ENCODE results near the gene KRTAP1-1.
"Not testable (repeated sequence)": the region's sequence is repeated elsewhere in the genome, so short reads cannot be mapped to it uniquely, and the experiment has no call there.

KRTAP1-1 gene

DNA sequence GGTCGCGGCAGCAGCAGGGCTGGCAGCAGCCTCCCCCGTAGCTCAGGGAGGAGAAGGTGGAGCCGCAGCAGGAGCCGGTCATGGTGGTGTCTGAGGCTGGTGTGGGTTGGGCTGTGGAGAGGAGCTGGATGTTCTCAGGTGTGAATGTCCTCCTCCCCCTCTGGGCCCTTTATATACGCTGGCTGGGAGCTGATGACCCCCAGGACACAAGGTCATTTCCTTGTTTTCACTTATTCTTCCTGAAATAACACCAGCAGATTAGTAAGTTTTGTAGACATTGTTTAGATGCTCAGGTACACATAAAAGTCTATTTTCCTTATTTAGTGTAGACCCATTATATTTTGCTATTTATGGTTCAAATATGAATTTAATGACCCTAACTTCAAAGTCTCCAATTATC lies 13.9 kb upstream of the KRTAP1-1 start, which contains the start of gene KRTAP2-2:
TSS of gene KRTAP2-2 (minus strand) at position 101 of the 400 bp plus-strand sequence. CDS start at position 82, 19 bp downstream.
- not testable (repeated sequence) for DNase-seq (ENCODE audit: low read depth in 2 of 2)

DNA sequence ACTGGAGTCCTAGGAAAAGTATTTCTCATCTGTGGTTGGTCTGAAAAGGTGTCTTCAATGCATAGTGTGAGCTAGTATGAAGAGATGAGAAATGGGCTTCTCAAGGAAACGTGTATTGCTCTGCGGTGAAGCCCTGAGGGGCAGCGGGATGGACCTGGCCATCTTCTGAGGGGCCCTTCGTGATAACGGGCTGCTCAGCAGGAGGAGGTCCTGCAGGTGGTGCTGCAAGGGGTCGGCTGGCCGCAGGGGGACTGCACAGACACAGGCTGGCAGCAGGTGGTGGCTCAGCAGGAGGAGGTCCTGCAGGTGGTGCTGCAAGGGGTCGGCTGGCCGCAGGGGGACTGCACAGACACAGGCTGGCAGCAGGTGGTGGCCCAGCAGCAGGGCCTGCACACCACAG lies 13.3 kb upstream of the KRTAP1-1 start:
- not testable (repeated sequence) for DNase-seq (ENCODE audit: low read depth in 2 of 2)

DNA sequence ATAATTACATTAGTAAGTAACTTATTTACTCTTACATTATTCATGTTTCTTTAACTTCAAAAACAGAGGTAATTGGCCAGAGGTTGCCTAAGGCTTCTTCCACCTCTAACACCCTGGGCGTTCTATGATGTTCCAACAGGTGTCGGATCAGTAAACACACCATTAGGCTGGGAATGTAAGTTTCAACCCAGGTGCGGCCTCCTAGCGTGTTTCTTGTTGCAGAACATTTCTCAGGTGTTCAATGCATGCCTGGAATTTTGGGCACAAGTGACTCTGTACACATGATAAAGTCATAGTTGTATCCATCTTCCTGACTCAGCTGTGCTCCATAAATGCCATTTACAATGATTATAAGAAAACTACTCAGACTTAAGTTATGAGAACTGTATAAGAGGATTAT lies 12.8 kb upstream of the KRTAP1-1 start:
- no peak for DNase-seq (ENCODE audit: low read depth in 2 of 2)

DNA sequence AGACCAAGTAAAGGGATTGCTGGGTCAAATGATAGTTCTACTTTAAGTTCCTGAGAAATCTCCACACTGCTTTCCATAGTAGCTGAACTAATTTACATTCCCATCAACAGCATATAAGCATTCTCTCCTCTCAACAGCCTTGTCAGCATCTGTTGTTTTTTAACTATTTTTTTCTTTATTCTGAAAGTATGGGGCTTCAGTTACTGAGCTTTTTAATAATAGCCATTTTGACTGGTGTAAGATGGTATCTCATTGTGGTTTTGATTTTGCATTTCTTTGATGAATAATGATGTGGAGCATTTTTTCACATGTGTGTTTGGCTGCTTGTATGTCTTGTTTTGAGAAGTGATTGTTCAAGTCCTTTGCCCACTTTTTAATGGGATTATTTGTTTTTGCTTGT lies 11.3 kb upstream of the KRTAP1-1 start:
- DNase-seq (ENCODE audit: low read depth in 2 of 2) = no peak

DNA sequence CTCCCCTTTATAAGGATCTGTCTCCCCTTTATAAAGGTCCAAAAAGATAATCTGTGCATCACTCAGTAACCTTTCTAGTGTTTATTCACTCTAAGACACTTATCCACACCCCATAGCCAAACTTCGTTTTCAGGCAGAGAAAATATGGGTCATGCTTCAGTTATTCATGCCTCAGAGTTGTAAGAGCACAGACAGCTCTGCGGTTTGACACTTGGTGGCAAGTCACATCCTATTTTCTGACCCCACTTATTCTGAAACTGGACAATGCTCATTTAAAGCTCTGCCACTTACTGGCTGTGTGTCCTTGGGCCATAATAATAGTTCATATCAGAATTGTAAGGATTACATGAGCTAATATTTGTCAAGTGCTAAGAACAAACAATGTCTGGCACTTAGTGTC lies 7.9 kb upstream of the KRTAP1-1 start:
- DNase-seq (ENCODE audit: low read depth in 2 of 2) = no peak

DNA sequence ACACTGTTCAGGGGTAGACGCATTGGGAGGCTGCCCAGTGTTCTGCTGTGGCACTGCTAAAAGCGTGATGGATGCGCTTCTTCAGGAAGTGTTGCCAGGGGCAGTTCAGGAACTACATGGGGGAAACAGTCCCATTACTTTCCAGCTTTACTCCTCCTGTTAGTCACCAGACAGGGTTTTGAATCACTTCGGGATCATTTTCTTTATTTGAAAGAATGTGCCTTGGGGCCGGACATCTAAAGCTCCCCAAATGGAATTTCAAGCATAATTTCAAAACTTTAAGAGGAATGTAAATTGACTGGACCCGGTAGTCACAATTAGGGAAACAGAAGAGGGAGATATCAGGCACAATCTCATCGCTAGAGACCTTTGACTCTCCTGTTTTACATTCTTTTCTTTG lies 7.2 kb upstream of the KRTAP1-1 start:
- no peak for DNase-seq (ENCODE audit: low read depth in 2 of 2)

DNA sequence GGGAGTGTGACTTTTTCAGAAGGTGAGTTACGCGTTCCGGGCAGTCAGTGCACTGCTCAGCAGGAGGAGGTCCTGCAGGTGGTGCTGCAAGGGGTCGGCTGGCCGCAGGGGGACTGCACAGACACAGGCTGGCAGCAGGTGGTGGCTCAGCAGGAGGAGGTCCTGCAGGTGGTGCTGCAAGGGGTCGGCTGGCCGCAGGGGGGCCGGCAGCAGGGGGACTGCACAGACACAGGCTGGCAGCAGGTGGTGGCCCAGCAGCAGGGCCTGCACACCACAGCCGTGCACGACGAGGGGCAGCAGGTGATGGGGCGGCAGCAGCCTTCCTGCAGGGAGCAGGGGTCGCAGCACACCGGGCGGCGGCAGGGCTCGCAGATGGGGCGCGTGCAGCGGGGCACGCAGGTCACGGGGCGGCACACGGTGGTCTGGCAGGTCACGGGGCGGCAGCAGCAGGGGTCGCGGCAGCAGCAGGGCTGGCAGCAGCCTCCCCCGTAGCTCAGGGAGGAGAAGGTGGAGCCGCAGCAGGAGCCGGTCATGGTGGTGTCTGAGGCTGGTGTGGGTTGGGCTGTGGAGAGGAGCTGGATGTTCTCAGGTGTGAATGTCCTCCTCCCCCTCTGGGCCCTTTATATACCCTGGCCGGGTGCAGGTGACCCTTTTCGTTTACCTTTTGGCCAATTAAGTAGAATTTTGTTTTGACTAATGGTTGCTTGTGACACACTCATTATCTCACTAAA lies 5.7 kb upstream of the KRTAP1-1 start, which contains the start of gene KRTAP2-1:
TSS of gene KRTAP2-1 (minus strand) at position 582 of the 731 bp plus-strand sequence. CDS start at position 533, 49 bp downstream.
- not testable (repeated sequence) for DNase-seq (ENCODE audit: low read depth in 2 of 2)

DNA sequence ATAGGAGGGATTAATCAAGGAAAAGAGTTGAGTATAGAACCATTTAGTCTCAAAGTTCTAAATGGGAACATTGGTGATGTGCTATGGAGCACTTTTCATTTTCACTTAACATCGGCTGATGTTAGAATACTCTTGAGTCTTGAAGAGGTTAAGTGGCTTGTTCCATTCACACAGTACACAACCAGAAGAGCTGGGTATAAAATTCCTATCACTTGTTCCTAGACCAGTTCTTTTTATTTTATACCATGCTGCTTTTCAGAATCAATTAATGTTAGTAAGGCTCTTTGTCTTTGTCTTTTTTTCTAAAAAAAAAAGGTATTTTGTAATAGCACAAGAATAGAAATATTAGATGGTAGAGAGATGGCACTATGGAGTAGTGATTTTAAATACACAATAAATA lies 1.7 kb upstream of the KRTAP1-1 start:
- DNase-seq (ENCODE audit: low read depth in 2 of 2) = no peak

DNA sequence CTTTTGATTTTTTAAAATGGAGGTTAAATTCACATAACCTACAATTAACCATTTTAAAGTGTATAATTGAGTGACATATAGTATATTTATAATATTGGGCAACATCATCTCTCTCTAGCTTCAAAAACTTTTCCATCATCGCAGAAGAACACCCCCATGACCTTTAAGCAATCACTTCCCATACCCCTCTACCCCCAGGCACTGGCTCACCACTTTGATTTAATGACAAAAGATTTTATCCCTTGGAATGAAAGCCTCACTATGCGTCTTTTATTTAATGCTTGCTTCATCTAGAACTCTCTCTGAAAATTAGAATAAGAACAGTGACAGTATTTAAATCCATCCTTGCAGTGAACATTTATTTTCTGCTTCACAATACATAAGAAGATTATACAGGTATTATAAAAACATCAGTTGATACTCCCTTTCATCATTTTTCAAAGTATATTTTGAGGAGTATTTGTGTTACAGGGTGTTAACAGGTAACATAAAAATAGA lies 3.3 kb downstream of the KRTAP1-1 start:
- DNase-seq (ENCODE audit: low read depth in 2 of 2) = no peak

DNA sequence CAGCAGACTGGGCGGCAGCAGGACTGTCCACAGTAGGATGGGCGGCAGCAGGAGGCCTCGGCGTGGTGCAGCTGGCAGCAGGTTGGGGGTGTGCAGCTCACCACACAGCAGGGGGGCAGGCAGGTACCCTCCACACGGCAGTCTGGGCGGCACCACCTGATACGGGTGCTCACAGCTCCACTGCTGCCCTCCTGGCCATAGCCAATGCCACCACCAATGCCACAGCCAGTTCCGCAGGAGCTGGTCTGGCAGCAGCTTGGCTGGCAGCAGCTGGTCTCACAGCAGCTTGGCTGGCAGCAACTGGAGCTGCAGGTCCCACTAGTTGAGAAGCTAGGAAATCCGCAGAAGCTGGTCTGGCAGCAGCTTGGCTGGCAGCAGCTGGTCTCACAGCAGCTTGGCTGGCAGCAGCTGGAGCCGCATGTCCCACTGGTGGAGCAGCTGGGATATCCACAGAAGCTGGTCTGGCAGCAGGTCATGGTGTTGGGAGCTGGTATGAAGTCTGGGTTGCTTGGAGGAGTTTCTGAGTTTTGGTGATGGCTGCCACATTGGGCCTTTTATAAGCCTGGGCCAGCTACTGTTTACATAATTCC lies 6.8 kb downstream of the KRTAP1-1 start, which contains the start of gene KRTAP1-3:
TSS of gene KRTAP1-3 (minus strand) at position 529 of the 590 bp plus-strand sequence. CDS start at position 476, 53 bp downstream.
- not testable (repeated sequence) for DNase-seq (ENCODE audit: low read depth in 2 of 2)

DNA sequence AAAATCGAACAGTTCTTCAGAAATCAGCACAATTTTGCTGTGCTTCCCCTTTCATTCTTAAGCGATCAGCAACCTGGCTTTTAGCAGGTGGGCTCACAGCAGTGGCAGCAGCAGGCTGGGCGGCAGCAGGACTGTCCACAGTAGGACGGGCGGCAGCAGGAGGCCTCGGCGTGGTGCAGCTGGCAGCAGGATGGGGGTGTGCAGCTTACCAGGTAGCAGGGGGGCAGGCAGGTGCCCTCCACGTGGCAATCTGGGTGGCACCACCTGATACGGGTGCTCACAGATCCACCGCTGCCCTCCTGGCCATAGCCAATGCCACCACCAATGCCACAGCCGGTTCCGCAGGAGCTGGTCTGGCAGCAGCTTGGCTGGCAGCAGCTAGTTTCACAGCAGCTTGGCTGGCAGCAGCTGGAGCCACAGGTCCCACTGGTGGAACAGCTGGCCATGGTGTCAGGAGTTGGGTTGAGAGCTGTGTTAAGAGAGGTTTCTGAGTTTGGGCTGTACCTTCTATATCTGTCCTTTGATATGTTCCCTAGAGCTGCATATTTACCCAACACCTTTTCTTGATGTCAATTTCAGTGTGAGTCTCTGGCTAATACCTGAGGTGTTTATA lies 11.5 kb downstream of the KRTAP1-1 start, which contains the start of gene KRTAP1-4:
TSS of gene KRTAP1-4 (minus strand) at position 563 of the 613 bp plus-strand sequence. CDS start at position 446, 117 bp downstream.
- DNase-seq (ENCODE audit: low read depth in 2 of 2) = no peak

DNA sequence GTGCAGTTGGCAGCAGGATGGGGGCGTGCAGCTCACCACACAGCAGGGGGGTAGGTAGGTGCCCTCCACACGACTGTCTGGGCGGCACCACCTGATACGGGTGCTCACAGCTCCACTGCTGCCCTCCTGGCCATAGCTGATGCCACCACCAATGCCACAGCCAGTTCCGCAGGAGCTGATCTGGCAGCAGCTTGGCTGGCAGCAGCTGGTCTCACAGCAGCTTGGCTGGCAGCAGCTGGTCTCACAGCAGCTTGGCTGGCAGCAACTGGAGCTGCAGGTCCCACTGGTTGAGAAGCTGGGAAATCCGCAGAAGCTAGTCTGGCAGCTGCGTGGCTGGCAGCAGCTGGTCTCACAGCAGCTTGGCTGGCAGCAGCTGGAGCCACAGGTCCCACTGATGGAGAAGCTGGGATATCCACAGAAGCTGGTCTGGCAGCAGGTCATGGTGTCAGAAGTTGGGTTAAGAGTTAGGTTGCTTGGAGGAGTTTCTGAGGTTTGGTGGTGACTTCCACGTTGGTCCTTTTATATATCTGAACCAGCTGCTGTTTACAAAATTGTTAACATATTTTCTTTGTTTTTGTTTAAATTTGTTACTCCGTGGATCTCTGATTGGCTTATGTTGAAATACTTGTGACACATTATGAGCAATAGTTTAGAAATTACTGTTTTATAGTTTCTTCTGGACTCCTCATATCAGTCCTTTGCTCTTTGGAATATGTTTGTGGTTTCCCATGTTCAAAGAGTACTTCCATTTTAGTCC lies 14.4 kb downstream of the KRTAP1-1 start, which contains the start of gene KRTAP1-5:
TSS of gene KRTAP1-5 (minus strand) at position 494 of the 757 bp plus-strand sequence. CDS start at position 441, 53 bp downstream.
- no peak for DNase-seq (ENCODE audit: low read depth in 2 of 2)

DNA sequence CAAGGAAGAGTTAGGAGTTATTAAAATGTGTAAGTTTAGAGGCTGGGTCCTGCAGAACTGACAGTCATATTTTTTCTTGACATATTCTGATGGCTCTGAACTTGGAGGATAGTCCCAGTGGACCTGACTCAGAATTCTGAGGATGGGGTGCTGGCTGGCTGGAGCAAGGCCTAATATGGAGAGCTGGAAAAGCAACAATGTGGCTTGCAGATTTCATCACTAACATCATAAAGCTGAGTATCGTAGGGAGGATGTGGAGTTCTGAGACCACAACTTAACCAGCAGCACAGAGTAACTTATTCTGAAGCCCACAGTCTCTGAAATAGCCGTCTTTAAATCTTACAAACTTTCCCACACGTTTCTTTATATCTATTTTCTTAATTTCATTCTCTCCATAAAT lies 16.6 kb downstream of the KRTAP1-1 start:
- DNase-seq (ENCODE audit: low read depth in 2 of 2) = no peak

DNA sequence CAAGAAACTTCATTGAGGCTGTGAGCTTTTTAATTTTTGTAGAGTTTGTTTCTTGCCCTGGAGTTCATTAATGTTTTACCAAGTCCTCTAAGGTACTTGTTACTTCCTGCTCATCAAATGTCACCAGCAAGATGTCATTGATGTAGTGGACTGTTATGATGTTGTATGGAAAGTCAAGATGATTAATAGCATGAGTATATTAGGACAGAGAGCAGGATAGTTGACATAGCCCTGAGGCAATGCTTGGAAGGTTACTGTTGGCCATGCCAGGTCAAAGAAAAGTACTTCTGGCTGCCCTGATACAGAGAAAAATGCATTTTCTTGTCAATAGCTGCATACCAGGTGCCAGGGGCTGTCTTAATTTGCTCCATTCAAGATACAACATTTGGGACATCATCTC lies 20.9 kb downstream of the KRTAP1-1 start:
- DNase-seq (ENCODE audit: low read depth in 2 of 2) = no peak

DNA sequence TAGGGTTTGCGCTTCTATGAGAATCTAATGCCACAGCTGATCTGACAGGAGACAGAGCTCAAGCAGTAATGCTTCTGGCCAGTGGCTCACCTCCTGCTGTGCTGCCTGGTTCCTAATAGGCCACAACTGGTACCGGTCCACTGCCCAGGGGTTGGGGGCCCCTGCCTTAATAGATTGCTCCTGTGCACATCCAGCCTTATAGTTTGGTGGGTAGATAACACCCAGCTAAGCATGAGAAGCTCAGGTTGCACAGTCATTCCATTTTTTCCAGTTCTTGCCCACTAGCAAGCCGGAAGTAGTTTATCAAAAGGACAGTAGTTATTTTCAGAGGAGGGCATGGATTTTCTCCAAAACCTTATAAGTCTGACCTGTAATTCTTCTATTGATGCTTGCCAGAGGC lies 21.8 kb downstream of the KRTAP1-1 start:
- no peak for DNase-seq (ENCODE audit: low read depth in 2 of 2)

DNA sequence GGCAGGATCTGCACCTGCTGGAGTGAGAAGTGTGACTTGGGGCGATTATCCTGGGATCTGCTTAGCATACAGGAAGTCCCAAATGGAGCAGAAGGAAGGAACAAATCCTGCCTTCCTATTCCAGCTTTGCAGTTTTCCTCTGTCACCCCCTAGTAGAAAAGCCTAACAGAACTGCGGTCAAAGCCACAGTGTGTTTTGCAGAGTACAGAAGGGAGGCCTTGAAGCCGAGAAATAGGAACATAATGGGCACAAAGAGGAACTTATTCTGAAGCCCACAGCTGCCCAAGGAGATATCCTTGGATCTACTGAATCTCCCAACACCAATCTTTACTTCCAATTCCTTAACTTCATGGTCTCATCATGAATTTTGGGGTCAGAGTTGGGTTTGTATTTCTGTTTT lies 22.7 kb downstream of the KRTAP1-1 start:
- no peak for DNase-seq (ENCODE audit: low read depth in 2 of 2)

DNA sequence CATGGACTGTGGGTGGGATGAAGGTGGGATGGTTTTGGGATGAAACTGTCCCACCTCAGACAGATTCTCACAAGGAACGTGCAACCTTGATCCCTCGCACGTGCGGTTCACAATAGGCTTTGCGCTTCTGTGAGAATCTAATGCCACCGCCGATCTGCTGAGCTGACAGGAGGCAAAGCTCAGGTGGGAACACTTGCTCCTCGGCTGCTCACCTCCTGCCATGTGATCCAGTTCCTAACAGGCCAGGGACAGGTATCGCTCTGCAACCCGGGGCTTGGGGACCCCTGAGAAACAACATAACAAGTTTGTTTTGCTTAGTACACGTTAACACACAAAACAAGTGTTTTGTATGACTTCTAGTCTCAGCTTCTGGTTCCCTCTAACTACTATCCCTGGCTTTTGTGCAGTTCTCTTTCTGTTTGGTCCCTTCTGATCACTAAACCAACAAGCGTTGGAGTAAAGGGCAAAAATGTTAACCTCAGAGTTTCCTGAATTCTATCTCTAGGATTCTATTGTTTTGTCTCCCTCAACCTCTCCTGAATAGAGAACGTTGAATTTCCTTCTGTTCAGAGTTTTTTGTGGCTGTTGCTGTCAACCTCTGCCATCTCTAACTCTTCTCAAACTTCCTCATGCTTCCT lies 24.6 kb downstream of the KRTAP1-1 start:
- DNase-seq (ENCODE audit: low read depth in 2 of 2) = no peak

DNA sequence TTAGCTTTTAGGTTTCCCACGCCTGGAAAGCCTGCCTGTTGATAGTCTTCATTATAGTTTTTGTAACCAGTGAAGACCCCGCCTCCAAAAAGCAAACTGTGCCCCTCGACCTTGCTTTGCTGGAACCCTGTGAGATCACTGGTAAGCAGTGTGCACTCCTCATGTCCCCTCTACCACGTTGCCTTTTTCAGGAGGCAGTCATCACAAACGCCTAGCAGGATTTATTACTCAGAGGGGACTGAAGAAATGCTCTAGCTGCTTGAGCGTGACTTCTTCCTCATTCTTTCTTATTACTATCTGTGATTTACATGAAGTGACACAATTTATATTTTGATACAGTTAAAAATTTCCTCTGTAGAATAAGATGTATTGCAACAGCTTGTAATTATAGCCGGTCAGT lies 25.8 kb downstream of the KRTAP1-1 start:
- DNase-seq (ENCODE audit: low read depth in 2 of 2) = no peak

DNA sequence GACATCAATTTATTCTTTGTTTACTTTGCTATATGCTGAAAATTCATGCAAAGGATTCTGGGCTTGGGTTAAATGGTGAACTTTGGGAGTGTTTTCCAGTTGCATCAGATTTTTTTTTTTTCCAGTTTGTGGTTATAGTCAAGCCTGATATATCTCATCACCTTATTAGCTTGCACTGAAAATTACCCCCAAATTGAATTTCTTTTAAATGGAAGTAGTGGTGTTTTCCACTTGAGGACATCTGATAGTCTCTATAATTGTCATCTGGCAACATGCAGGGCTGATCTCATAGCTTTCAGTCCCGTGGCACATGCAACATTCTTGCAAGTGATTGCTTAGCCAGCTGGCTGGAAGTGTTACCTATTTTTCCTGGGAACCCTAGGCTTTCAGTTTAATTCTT lies 27.6 kb downstream of the KRTAP1-1 start:
- DNase-seq (ENCODE audit: low read depth in 2 of 2) = no peak

DNA sequence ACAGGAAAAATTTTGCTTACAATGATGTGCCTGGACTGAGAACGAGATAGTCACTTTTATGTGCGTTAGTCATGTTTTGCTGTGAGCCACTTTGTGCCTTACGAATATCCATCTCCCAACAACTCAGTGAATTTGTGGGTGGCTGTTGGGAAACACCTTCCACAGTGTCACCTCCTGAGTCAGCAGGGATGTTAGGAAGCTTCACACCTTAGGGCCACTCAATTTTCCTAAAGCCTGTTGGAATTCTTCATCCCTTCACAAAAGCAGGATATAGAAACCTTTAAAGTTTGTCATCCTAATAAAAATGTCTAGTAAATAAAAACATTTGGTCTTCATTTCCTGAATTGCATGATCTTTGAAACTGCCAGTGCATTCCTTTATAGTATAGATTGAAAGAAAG lies 28.1 kb downstream of the KRTAP1-1 start:
- DNase-seq (ENCODE audit: low read depth in 2 of 2) = no peak
